Mesothelial cell of epicardium (in vitro differentiated cells): ENCODE results near the gene DNAJB6. TPM values are rescaled to one million over a fixed set of nuclear protein-coding genes. Genes with fewer than 3 reads are reported as not detected.
A peak's percentile ranks its signal among the peaks of the same experiment; 100 is the strongest.

ENCODE experiments used
- DNase-seq, 2 experiments: peaks; one replicate each; pipeline ENCODE4 v3.0.0; 2021; ENCODE audit warnings: low spot score in 2 of 2; ENCODE audit not compliant: unreplicated experiment in 2 of 2
- H3K27ac Mint-ChIP-seq: 2 replicates; pipeline ENCODE4 v1.8.0; 2021; ENCODE audit warnings: mixed read lengths
- H3K27me3 Mint-ChIP-seq: 2 replicates; pipeline ENCODE4 v1.8.0; 2021; ENCODE audit warnings: low read depth, mixed read lengths
- H3K36me3 Mint-ChIP-seq: 2 replicates; pipeline ENCODE4 v1.8.0; 2021; ENCODE audit warnings: mixed read lengths
- H3K4me1 Mint-ChIP-seq: 2 replicates; pipeline ENCODE4 v1.8.0; 2021; ENCODE audit warnings: mixed read lengths
- H3K4me3 Mint-ChIP-seq: 2 replicates; pipeline ENCODE4 v1.8.0; 2021; ENCODE audit warnings: mild to moderate bottlenecking, moderate library complexity, mixed read lengths
- H3K9me3 Mint-ChIP-seq: 2 replicates; pipeline ENCODE4 v1.8.0; 2021; ENCODE audit warnings: mixed read lengths
- CTCF ChIP-seq: fragments of 200-600 bp; sonication (generic); IDR thresholded peaks from one replicate; pipeline ENCODE4 v1.5.0; 2021; ENCODE audit warnings: antibody characterized with exemption; ENCODE audit not compliant: unreplicated experiment
- total RNA-seq: library from RNA; stranded (reverse); gene quantifications from 3 replicates; pipeline ENCODE4 v1.2.1, GENCODE V29; 2021

Gene DNAJB6
- total RNA-seq, 1 donor from 2014 or later, result 115 TPM

- DNase-seq, result no peak
- Mint-ChIP-seq H3K27ac (no peak overlapping the region), H3K4me3 (no peak overlapping the region), H3K36me3 (peaks cover 25% of the 10 kb centered on the region), H3K4me1 (peaks cover 14% of the 10 kb centered on the region), H3K9me3 (no peaks in the 10 kb centered on the region), H3K27me3 (no peaks in the 10 kb centered on the region)
- no peak for TF ChIP-seq CTCF
Observed at GRCh38 chr7:157402911-157403534, 66.2 kb downstream of the DNAJB6 start.

- H3K4me1 Mint-ChIP-seq, result peaks cover 6% of the 10 kb centered on the region
- H3K4me3 Mint-ChIP-seq, result no peak overlapping the region
- H3K9me3 Mint-ChIP-seq, result no peaks in the 10 kb centered on the region
- DNase-seq, result no peak
- no peak for TF ChIP-seq CTCF
- no peaks in the 10 kb centered on the region for H3K27me3 Mint-ChIP-seq
- H3K27ac Mint-ChIP-seq, result no peak overlapping the region
- peaks cover 27% of the 10 kb centered on the region for H3K36me3 Mint-ChIP-seq
Observed at GRCh38 chr7:157403646-157404401, 67.0 kb downstream of the DNAJB6 start.

- no peak for DNase-seq
- H3K27me3 Mint-ChIP-seq, result no peaks in the 10 kb centered on the region
- H3K9me3 Mint-ChIP-seq, result no peaks in the 10 kb centered on the region
- peaks cover 25% of the 10 kb centered on the region for H3K36me3 Mint-ChIP-seq
- peak overlapping the region; percentile 43 for H3K27ac Mint-ChIP-seq
- H3K4me3 Mint-ChIP-seq, result no peak overlapping the region
- peaks cover 3% of the 10 kb centered on the region for H3K4me1 Mint-ChIP-seq
- no peak for TF ChIP-seq CTCF
Observed at GRCh38 chr7:157404845-157405481, 68.2 kb downstream of the DNAJB6 start.

- Mint-ChIP-seq H3K27me3 (no peaks in the 10 kb centered on the region), H3K36me3 (peaks cover 21% of the 10 kb centered on the region), H3K4me3 (no peak overlapping the region), H3K4me1 (peaks cover 3% of the 10 kb centered on the region), H3K27ac (no peak overlapping the region), H3K9me3 (no peaks in the 10 kb centered on the region)
- no peak for DNase-seq
- TF ChIP-seq CTCF, result no peak
Observed at GRCh38 chr7:157405501-157405900, 68.7 kb downstream of the DNAJB6 start.

GRCh38 chr7:157405914-157406810 is 69.4 kb downstream of the DNAJB6 start:
- Mint-ChIP-seq H3K27ac (no peak overlapping the region), H3K27me3 (no peaks in the 10 kb centered on the region), H3K4me3 (no peak overlapping the region), H3K9me3 (no peaks in the 10 kb centered on the region), H3K36me3 (peaks cover 17% of the 10 kb centered on the region), H3K4me1 (peaks cover 3% of the 10 kb centered on the region)
- TF ChIP-seq CTCF, result no peak
- no peak for DNase-seq
